NT2/D1 (cell line): Measurements from ENCODE around the gene MAP3K9.

Experiments
- YY1 ChIP-seq: IDR thresholded peaks from 2 replicates; pipeline ENCODE4 v1.6.1; 2011; ENCODE audit not compliant: insufficient read length, insufficient read depth
- ZNF274 ChIP-seq: IDR thresholded peaks from 2 replicates; pipeline ENCODE4 v1.6.1; 2011; ENCODE audit warnings: mild to moderate bottlenecking, low read depth, low read length

DNA sequence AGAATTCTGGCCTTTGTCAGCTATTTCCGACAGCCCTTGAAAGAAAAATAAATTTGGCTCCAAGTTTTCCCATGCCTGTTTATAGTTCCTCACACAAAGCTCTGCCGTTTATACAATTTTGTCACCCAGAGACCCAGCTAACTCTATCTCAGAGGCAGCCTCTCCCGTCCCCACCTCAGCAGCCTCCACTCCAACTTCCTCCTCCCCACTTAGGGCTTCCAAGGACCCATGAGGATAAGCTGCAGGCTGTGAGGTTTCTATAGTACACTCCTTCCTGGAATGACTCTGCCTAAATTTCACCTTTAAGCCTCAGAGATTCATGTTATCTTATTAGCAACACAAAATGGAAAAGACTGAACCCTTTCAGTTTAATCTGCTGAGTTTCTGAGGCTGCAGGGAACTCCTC, 95.8 kb downstream of the MAP3K9 start:
- TF ChIP-seq YY1 (no peak), ZNF274 (no peak)
